Ishikawa (cell line): Measurements from ENCODE around the gene SPHK2.
A peak's percentile ranks its signal among the peaks of the same experiment; 100 is the strongest.

ENCODE experiments used
- CREB1 ChIP-seq: IDR thresholded peaks from 2 replicates; pipeline ENCODE4 v1.6.1; 2012; ENCODE audit warnings: low read depth
- EGR1 ChIP-seq: IDR thresholded peaks from 2 replicates; pipeline ENCODE4 v1.6.1; 2012
- EP300 ChIP-seq: IDR thresholded peaks from 2 replicates; pipeline ENCODE4 v1.6.1; 2012; ENCODE audit warnings: borderline replicate concordance
- FOXM1 ChIP-seq: IDR thresholded peaks from 2 replicates; pipeline ENCODE4 v1.6.1; 2012; ENCODE audit warnings: low read depth, borderline replicate concordance
- MAX ChIP-seq: IDR thresholded peaks from 2 replicates; pipeline ENCODE4 v1.6.1; 2012
- NFIC ChIP-seq: IDR thresholded peaks from 2 replicates; pipeline ENCODE4 v1.6.1; 2012
- RAD21 ChIP-seq: IDR thresholded peaks from 2 replicates; pipeline ENCODE4 v1.6.1; 2012; ENCODE audit warnings: low read depth
- REST ChIP-seq: IDR thresholded peaks from 2 replicates; pipeline ENCODE4 v1.6.1; 2012; ENCODE audit warnings: low read depth, mild to moderate bottlenecking
- TAF1 ChIP-seq: IDR thresholded peaks from 2 replicates; pipeline ENCODE4 v1.6.1; 2012; ENCODE audit warnings: low read depth, mild to moderate bottlenecking
- TCF12 ChIP-seq: IDR thresholded peaks from 2 replicates; pipeline ENCODE4 v1.6.1; 2012; ENCODE audit warnings: low read depth
- TEAD4 ChIP-seq: IDR thresholded peaks from 2 replicates; pipeline ENCODE4 v1.6.1; 2012
- USF1 ChIP-seq: IDR thresholded peaks from 2 replicates; pipeline ENCODE4 v1.6.1; 2012
- YY1 ChIP-seq: IDR thresholded peaks from 2 replicates; pipeline ENCODE4 v1.6.1; 2012; ENCODE audit warnings: low read depth
- ZBTB7A ChIP-seq: IDR thresholded peaks from 2 replicates; pipeline ENCODE4 v1.6.1; 2012; ENCODE audit warnings: low read depth

GRCh38 chr19:48638831-48639381 is 19.6 kb downstream of the SPHK2 start:
- no peak for TF ChIP-seq REST
- TF ChIP-seq EGR1, result no peak
- TF ChIP-seq EP300, result no peak
- TF ChIP-seq MAX, result no peak
- no peak for TF ChIP-seq USF1
- peak; percentile 19; the same call in 1 of the 2 replicates for TF ChIP-seq CREB1
- TF ChIP-seq NFIC, result no peak
- no peak for TF ChIP-seq FOXM1
- no peak for TF ChIP-seq TEAD4
- TF ChIP-seq RAD21, result no peak
- no peak for TF ChIP-seq TAF1
- no peak for TF ChIP-seq YY1
- no peak; the same call in 1 of the 2 replicates for TF ChIP-seq ZBTB7A
- TF ChIP-seq TCF12, result no peak
